ENCODE measurements around the gene CLHC1.

The CLHC1 gene

GRCh38 chr2:55163274-55163721 is 68.8 kb downstream of the CLHC1 start:
- TF ChIP-seq REST (IDR thresholded peaks at IDR 0.05; ENCODE audit: insufficient read depth in 1 of 2, low read depth in 2 of 2, low read length in 2 of 2) (no peak), FOXP2 (optimal IDR thresholded peaks at IDR 0.05; ENCODE audit: borderline replicate concordance, extremely low read depth, extremely low read length, insufficient read depth) (no peak), POLR2AphosphoS5 (IDR thresholded peaks at IDR 0.05; ENCODE audit: low read depth, low read length) (no peak)

DNA sequence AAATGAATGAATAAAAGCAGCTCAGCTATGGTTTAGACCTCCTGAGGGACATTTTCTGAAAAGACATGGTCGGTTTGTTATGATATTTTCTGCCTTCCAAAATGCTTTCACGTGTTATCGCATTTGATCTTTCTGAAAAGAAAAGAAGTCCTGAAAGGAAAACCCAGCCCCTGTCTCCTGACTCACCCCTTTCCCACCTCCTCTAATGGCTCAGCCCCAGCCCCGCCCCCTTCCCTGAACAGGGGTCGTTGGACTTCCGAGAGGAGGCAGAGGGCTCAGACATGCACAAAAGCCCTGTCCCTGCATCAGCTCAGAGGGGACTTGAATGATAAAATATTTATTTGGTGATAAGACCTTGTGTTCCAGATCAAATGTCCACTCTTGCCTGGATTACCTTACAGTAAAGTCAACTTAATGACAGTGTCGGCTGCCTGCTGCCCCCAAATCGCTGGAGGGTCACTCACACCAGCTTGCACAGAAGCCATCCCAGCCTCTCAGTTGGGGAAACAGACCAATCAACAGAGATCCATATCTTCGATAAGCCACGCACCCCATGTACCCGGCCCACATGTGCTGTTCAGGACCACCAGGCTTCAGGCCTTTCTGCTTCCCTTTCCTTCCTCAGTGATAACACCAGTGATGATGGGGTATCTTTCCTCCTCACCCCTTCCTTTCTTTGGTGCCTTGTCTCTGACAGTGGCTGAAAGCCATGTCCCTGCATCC is 69.6 kb downstream of the CLHC1 start:
- no peak for TF ChIP-seq POLR2AphosphoS5 (IDR thresholded peaks at IDR 0.05; ENCODE audit: low read depth, low read length)
- no peak for TF ChIP-seq TAF1 (IDR thresholded peaks at IDR 0.05; ENCODE audit: borderline replicate concordance, insufficient read depth, low read length)
- TF ChIP-seq FOXP2 (optimal IDR thresholded peaks at IDR 0.05; ENCODE audit: borderline replicate concordance, extremely low read depth, extremely low read length, insufficient read depth): no peak
- no peak for TF ChIP-seq REST (IDR thresholded peaks at IDR 0.05; ENCODE audit: insufficient read depth in 1 of 2, low read depth in 2 of 2, low read length in 2 of 2)
- no peak for TF ChIP-seq SIN3A (IDR thresholded peaks at IDR 0.05; ENCODE audit: borderline replicate concordance, insufficient read depth, low read length)

DNA sequence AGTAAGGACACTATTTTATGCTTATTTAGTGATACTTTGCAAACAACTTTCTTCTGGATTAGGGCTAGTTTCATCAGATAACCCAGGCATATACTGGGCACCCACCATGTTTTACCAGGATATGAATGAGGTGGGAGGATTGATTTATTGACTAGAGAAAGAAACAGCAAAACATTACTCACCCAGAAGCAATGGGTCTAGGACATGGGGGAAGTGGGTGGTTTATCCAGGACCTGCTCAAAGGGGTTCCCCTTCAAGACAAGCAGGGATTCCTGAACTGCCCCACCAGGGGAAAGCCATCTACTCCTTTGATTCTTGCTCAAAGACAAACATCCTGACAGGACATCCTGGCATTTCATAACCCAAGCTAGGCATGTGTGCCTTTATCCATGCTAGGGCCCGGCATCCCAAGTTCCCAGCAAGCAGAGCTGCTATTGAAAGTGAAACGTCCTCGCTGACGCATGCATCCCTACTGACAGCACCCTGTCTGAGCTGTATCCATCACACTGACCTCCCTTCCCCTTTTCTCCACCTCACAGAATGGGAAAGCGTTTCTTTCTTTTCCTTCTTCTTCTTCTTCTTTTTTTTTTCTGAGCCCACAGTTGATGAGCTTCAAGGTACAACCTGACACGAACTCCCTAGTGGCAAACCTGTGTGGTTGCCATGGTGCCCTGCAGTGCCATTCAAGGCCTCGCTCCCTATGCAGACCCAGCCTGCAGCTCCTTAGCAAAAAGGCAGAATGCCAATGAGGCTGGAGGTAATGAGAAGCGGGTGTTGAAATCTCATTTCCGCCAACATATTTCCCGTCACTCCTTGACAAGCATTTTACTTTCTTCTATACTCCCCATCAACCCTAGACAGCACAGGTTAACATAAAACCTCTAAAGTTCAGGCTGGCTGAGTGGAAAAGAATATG is 70.5 kb downstream of the CLHC1 start:
- TF ChIP-seq SIN3A (IDR thresholded peaks at IDR 0.05; ENCODE audit: borderline replicate concordance, insufficient read depth, low read length): no peak
- TF ChIP-seq FOXP2 (optimal IDR thresholded peaks at IDR 0.05; ENCODE audit: borderline replicate concordance, extremely low read depth, extremely low read length, insufficient read depth): no peak
- no peak for TF ChIP-seq TAF1 (IDR thresholded peaks at IDR 0.05; ENCODE audit: borderline replicate concordance, insufficient read depth, low read length)

GRCh38 chr2:55160422-55160821 is 71.7 kb downstream of the CLHC1 start:
- no peak for TF ChIP-seq REST (IDR thresholded peaks at IDR 0.05; ENCODE audit: insufficient read depth in 1 of 2, low read depth in 2 of 2, low read length in 2 of 2)

DNA sequence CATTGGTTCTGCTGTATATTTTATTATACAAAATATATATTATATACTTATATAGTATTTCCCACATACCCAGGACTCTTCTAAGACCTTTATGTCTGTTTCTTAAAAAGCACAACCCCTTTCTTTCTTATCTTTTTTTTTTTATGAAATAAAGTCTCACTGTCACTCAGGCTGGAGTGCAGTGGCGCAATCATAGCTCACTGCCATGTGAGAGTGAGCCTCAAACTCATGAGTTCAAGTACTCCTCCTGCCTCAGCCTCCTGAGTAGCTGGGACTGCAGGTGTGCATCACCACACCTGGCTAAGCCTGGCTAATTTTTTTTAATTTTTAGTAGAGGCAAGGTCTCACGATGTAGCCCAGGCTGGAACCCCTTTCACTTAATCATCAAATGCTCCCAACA is 72.3 kb downstream of the CLHC1 start:
- TF ChIP-seq SIN3A (IDR thresholded peaks at IDR 0.05; ENCODE audit: borderline replicate concordance, insufficient read depth, low read length): no peak
- TF ChIP-seq TAF1 (IDR thresholded peaks at IDR 0.05; ENCODE audit: borderline replicate concordance, insufficient read depth, low read length): no peak
- TF ChIP-seq REST (IDR thresholded peaks at IDR 0.05; ENCODE audit: insufficient read depth in 1 of 2, low read depth in 2 of 2, low read length in 2 of 2): no peak
- no peak for TF ChIP-seq FOXP2 (optimal IDR thresholded peaks at IDR 0.05; ENCODE audit: borderline replicate concordance, extremely low read depth, extremely low read length, insufficient read depth)
- TF ChIP-seq POLR2AphosphoS5 (IDR thresholded peaks at IDR 0.05; ENCODE audit: low read depth, low read length): no peak
